ENCODE data around the gene CCDC102A. TPM values are rescaled to one million over a fixed set of nuclear protein-coding genes. Genes with fewer than 3 reads are reported as not detected.

Gene CCDC102A
- total and polyA plus RNA-seq, 2 of the 13 experiments (the other 11 are each of a cell fraction or from before 2014, with no cell fraction given), result 2.1 to 2.8 TPM

DNA sequence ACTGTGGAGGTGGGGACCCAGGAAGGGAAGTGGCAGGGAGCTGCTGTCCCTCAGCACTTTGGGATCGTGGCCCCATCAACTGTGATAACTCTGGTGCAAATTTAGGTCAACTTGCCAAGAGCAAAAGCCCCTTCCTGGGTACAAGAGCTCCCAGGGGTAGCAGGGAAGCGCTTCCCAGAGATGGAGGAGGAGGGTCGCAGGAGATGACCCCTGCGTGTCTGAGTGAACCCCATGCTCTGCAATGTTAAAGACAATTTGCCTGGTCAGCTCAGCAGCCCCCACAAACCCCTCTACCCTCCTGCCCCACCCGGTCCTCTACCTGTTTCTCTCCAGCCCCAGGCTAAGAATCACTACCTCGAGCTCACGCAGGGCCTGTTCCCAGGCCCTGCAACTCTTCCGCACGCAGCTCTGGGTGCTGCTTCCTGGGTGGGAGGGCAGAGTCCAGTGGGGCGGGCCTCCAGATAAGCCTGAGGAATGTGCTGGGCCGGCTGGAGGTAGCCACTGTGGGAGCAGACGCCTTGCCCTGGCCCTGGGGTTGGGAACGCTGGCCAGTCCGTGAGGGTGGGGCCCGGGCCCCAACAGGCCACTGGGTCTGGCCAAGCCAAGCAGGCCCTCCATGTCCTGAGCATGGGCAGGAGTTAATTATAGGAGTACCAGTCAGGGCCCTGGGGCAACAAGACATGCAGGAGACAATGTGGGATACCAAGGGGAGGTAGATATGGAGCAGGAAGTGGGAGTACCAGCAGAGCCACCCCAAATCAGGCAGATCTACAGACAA is 56.2 kb downstream of the CCDC102A start:
- no peaks in the 10 kb centered on the region for H3K9me3 ChIP-seq (ENCODE audit: low read length)
- H4K20me1 ChIP-seq (ENCODE audit: insufficient read depth, low read length), result peaks cover 8% of the 10 kb centered on the region; the same call in 1 of the 2 replicates
- H3K4me2 ChIP-seq (ENCODE audit: low read depth, low read length), result peak overlapping the region; percentile 93
- in situ Hi-C loops (cut with HindIII; ENCODE audit: extremely low pct_ligation_motif_present, low pct_unique_long_range_greater_than_20kb) (loop anchor here (5.0 kb wide), 1 partner anchor 37 kb away; no protein-coding TSS in a partner anchor), intact Hi-C loops (cut with micrococcal nuclease; ENCODE audit: unreplicated experiment) (no loop called here)
- no peaks in the 10 kb centered on the region for H3K27me3 ChIP-seq (ENCODE audit: control insufficient read depth in 1 of 2, insufficient read depth in 2 of 2, low read length in 2 of 2)
- peaks cover 1 to 3% of the 10 kb centered on the region in 2 experiments; a peak in 2 of 5 replicates for H3K36me3 ChIP-seq (replicated peaks in 1 of 2; ENCODE audit: control insufficient read depth in 1 of 2, insufficient read depth in 2 of 2, low read length in 2 of 2)
- no peak for FAIRE-seq
- peaks cover 95% of the 10 kb centered on the region for H3K4me1 ChIP-seq (ENCODE audit: insufficient read depth, low read length)
- peak overlapping the region; percentile 68 for H3K9ac ChIP-seq (ENCODE audit: insufficient read depth, low read depth, low read length)
- BruUV-seq (replicated peaks), result no TSS peak
- ChIA-PET CTCF (ENCODE audit: low intra/inter-chr PET ratio, low total read pairs) (no interaction called here), POLR2A (interaction anchor here (0.6 to 5.6 kb wide), 16 partner anchors 8 to 294 kb away, joined by 3 to 147 read pairs (median 4); partner anchors contain the start of genes CIAPIN1, COQ9, CX3CL1 and POLR2C)
- ATAC-seq, result peak; percentile 82
- peak; percentile 88 for DNase-seq (ENCODE audit: low spot score)
- no peak overlapping the region for H2AFZ ChIP-seq (ENCODE audit: low read length)
- peak overlapping the region; percentile 28 to 64 (median 52); a peak in 5 of 6 replicates for H3K4me3 ChIP-seq (replicated peaks in 1 of 3; ENCODE audit: insufficient read depth in 1 of 3, low read depth in 2 of 3, low read length in 3 of 3)
- H3K79me2 ChIP-seq (ENCODE audit: insufficient read depth, low read length), result peaks cover 33% of the 10 kb centered on the region
- peak overlapping the region; percentile 79 for H3K27ac ChIP-seq (ENCODE audit: extremely low read length, insufficient read depth, low read length)
- WGBS (ENCODE audit: low lambda C conversion rate), result 11% methylated on average over 10 of the region's 15 CpGs
- TF ChIP-seq, protein P1, sequence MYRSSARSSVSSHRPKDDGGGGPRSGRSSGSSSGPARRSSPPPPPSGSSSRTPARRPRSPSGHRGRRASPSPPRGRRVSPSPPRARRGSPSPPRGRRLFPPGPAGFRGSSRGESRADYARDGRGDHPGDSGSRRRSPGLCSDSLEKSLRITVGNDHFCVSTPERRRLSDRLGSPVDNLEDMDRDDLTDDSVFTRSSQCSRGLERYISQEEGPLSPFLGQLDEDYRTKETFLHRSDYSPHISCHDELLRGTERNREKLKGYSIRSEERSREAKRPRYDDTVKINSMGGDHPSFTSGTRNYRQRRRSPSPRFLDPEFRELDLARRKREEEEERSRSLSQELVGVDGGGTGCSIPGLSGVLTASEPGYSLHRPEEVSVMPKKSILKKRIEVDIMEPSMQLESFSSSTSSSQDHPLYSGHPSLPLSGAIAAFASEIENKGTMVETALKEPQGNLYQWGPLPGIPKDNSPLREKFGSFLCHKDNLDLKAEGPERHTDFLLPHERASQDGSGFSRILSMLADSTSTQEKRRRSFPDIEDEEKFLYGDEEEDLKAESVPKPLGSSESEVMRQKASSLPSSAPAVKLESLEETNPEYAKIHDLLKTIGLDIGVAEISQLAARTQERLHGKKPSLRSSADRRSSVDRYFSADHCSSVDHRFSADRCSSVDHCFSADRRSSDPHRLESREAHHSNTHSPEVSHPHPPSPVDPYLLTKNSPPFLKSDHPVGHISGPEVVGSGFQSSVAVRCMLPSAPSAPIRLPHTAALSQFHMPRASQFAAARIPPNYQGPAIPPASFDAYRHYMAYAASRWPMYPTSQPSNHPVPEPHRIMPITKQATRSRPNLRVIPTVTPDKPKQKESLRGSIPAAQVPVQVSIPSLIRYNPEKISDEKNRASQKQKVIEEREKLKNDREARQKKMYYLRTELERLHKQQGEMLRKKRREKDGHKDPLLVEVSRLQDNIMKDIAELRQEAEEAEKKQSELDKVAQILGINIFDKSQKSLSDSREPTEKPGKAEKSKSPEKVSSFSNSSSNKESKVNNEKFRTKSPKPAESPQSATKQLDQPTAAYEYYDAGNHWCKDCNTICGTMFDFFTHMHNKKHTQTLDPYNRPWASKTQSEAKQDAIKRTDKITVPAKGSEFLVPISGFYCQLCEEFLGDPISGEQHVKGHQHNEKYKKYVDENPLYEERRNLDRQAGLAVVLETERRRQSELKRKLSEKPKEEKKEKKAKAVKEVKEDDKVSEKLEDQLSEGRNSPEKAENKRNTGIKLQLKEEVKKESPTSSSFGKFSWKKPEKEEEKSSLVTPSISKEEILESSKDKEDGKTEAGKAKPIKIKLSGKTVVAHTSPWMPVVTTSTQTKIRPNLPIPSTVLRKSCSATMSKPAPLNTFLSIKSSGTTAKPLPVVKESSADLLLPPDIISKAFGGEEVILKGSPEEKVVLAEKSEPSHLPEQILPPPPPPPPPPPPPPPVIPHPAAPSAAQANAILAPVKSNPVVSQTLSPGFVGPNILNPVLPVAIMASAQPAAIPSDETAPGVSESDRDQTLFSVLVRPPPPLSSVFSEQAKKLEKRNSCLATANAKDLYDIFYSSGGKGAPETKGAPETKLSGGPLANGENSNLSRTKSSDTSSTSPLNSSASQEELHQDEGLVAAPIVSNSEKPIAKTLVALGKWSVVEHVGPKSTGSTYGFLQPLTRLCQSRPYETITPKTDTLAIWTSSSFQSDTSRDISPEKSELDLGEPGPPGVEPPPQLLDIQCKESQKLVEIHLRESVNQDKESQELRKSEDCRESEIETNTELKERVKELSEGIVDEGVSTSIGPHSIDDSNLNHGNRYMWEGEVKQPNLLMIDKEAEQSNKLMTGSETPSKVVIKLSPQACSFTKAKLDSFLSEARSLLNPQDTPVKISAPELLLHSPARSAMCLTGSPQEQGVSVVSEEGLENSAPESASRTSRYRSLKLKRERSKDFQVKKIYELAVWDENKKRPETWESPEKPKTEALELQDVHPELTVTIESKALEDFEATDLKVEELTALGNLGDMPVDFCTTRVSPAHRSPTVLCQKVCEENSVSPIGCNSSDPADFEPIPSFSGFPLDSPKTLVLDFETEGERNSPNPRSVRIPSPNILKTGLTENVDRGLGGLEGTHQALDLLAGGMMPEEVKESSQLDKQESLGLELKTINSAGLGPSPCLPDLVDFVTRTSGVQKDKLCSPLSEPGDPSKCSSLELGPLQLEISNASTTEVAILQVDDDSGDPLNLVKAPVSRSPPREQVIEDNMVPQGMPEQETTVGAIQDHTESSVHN (CRISPR knock-in tag; IDR thresholded peaks at IDR 0.05), result no peak
- TF ChIP-seq MED13 (CRISPR knock-in tag; IDR thresholded peaks at IDR 0.05) (0 out of 2 replicates have a peak, but pooled peaks have one; percentile 9), ZNF792 (CRISPR knock-in tag; IDR thresholded peaks at IDR 0.05) (peak; percentile 53; the same call in 1 of the 2 replicates), ZNF552 (CRISPR knock-in tag; IDR thresholded peaks at IDR 0.05; ENCODE audit: borderline replicate concordance) (no peak), ZFY (CRISPR knock-in tag; IDR thresholded peaks at IDR 0.05) (peak; percentile 92), ZMYM4 (CRISPR knock-in tag; IDR thresholded peaks at IDR 0.05) (0 out of 2 replicates have a peak, but pooled peaks have one; percentile 43)
- TF ChIP-seq, protein P2, sequence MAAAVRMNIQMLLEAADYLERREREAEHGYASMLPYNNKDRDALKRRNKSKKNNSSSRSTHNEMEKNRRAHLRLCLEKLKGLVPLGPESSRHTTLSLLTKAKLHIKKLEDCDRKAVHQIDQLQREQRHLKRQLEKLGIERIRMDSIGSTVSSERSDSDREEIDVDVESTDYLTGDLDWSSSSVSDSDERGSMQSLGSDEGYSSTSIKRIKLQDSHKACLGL (CRISPR knock-in tag; IDR thresholded peaks at IDR 0.05), result peak; percentile 86
- TF ChIP-seq, protein P3, sequence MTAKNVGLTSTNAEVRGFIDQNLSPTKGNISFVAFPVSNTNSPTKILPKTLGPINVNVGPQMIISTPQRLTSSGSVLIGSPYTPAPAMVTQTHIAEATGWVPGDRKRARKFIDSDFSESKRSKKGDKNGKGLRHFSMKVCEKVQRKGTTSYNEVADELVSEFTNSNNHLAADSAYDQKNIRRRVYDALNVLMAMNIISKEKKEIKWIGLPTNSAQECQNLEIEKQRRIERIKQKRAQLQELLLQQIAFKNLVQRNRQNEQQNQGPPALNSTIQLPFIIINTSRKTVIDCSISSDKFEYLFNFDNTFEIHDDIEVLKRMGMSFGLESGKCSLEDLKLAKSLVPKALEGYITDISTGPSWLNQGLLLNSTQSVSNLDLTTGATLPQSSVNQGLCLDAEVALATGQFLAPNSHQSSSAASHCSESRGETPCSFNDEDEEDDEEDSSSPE (CRISPR knock-in tag; IDR thresholded peaks at IDR 0.05), result 0 out of 2 replicates have a peak, but pooled peaks have one; percentile 16
- TF ChIP-seq, protein P4, sequence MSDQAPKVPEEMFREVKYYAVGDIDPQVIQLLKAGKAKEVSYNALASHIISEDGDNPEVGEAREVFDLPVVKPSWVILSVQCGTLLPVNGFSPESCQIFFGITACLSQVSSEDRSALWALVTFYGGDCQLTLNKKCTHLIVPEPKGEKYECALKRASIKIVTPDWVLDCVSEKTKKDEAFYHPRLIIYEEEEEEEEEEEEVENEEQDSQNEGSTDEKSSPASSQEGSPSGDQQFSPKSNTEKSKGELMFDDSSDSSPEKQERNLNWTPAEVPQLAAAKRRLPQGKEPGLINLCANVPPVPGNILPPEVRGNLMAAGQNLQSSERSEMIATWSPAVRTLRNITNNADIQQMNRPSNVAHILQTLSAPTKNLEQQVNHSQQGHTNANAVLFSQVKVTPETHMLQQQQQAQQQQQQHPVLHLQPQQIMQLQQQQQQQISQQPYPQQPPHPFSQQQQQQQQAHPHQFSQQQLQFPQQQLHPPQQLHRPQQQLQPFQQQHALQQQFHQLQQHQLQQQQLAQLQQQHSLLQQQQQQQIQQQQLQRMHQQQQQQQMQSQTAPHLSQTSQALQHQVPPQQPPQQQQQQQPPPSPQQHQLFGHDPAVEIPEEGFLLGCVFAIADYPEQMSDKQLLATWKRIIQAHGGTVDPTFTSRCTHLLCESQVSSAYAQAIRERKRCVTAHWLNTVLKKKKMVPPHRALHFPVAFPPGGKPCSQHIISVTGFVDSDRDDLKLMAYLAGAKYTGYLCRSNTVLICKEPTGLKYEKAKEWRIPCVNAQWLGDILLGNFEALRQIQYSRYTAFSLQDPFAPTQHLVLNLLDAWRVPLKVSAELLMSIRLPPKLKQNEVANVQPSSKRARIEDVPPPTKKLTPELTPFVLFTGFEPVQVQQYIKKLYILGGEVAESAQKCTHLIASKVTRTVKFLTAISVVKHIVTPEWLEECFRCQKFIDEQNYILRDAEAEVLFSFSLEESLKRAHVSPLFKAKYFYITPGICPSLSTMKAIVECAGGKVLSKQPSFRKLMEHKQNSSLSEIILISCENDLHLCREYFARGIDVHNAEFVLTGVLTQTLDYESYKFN (CRISPR knock-in tag; conservative IDR thresholded peaks at IDR 0.05), result peak; percentile 94

All from HepG2 (cell line).